Osteoblast (primary cell): ENCODE measurements around the gene EFNA5. TPM values are rescaled to one million over a fixed set of nuclear protein-coding genes. Genes with fewer than 3 reads are reported as not detected.
A peak's percentile ranks its signal among the peaks of the same experiment; 100 is the strongest.

Experiments
- DNase-seq: peaks from one replicate; pipeline ENCODE4 v3.0.0; 2011; ENCODE audit warnings: low spot score, mixed read lengths; ENCODE audit not compliant: insufficient read length; ENCODE audit errors: missing footprints
- H2AFZ ChIP-seq: 2 replicates; pipeline ENCODE4 v1.6.0; 2011; ENCODE audit warnings: mild to moderate bottlenecking, low read length
- H3K27ac ChIP-seq: 2 replicates; pipeline ENCODE4 v1.5.1; 2011; ENCODE audit warnings: mild to moderate bottlenecking, low read depth, low read length, moderate library complexity
- H3K27me3 ChIP-seq: 2 replicates; pipeline ENCODE4 v1.6.0; 2012; ENCODE audit warnings: mild to moderate bottlenecking, control low read depth, inconsistent platforms, low read length, moderate library complexity; ENCODE audit not compliant: insufficient read depth
- H3K36me3 ChIP-seq: 2 replicates; pipeline ENCODE4 v1.5.1; 2011; ENCODE audit warnings: mild to moderate bottlenecking, low read length, control low read depth, moderate library complexity; ENCODE audit not compliant: insufficient read depth
- H3K4me1 ChIP-seq: 2 replicates; pipeline ENCODE4 v1.5.1; 2011; ENCODE audit warnings: mild to moderate bottlenecking, low read length, control low read depth, moderate library complexity; ENCODE audit not compliant: insufficient read depth
- H3K4me2 ChIP-seq: 2 replicates; pipeline ENCODE4 v1.6.0; 2011; ENCODE audit warnings: mild to moderate bottlenecking, low read length; ENCODE audit not compliant: insufficient read depth
- H3K4me3 ChIP-seq: fragments of 200-600 bp; sonication (generic); 3 replicates; pipeline ENCODE4 v1.5.1; 2012; ENCODE audit warnings: mild to moderate bottlenecking, low read length, inconsistent platforms; ENCODE audit not compliant: insufficient read depth
- H3K79me2 ChIP-seq: 2 replicates; pipeline ENCODE4 v1.6.0; 2012; ENCODE audit warnings: mild to moderate bottlenecking, low read length, control low read depth, inconsistent platforms; ENCODE audit not compliant: insufficient read depth
- H3K9me3 ChIP-seq: 2 replicates; pipeline ENCODE4 v1.5.1; 2011; ENCODE audit warnings: low read depth, low read length, control low read depth
- H4K20me1 ChIP-seq: 2 replicates; pipeline ENCODE4 v1.6.0; 2012; ENCODE audit warnings: mild to moderate bottlenecking, low read length, control low read depth; ENCODE audit not compliant: insufficient read depth
- total RNA-seq: library from RNA; depleted of rRNA; stranded (reverse); fragments of >200 nt; gene quantifications from 2 replicates; pipeline ENCODE4 v1.2.3, GENCODE V29; 2012
- TF ChIP-seq, protein P1 (sequence below): IDR thresholded peaks from 2 replicates; pipeline ENCODE4 v1.5.1; 2011; ENCODE audit warnings: mild to moderate bottlenecking, low read depth, low read length, moderate library complexity; ENCODE audit errors: extremely low read depth

Gene EFNA5
- total RNA-seq, 1 donor: 12.3 TPM

DNA sequence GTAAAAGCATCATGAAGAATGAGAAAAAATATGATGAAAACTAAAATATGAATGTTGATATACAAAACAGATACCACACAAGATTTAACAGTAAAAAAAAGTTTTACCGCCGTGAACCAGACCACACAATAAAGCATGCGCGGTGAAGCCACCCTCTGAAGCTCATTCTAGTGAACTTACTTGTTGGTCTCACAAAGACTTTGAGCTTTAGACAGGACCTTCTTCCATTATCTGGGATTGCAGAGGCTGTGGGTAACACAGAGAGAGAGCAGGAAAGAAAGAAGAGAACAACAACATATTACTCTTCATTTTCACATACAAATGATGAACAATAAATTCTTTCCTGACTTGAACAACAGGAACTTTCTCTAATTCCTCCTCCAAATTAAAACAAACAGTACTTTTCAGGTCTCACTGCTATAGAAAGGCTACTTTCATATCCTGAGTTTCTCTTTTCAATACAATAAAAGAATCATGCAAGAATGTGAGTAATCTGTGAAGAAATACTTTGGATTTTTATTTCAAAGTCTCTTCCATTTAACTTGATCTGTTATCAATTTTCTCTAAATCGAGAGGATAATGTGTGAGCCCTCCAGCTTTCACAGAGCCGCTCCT is 283.1 kb downstream of the EFNA5 start:
- TF ChIP-seq, protein P1, sequence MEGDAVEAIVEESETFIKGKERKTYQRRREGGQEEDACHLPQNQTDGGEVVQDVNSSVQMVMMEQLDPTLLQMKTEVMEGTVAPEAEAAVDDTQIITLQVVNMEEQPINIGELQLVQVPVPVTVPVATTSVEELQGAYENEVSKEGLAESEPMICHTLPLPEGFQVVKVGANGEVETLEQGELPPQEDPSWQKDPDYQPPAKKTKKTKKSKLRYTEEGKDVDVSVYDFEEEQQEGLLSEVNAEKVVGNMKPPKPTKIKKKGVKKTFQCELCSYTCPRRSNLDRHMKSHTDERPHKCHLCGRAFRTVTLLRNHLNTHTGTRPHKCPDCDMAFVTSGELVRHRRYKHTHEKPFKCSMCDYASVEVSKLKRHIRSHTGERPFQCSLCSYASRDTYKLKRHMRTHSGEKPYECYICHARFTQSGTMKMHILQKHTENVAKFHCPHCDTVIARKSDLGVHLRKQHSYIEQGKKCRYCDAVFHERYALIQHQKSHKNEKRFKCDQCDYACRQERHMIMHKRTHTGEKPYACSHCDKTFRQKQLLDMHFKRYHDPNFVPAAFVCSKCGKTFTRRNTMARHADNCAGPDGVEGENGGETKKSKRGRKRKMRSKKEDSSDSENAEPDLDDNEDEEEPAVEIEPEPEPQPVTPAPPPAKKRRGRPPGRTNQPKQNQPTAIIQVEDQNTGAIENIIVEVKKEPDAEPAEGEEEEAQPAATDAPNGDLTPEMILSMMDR: no peak
- Histone ChIP-seq H3K4me2 (peak overlapping the region; percentile 59), H3K36me3 (no peaks in the 10 kb centered on the region), H4K20me1 (no peaks in the 10 kb centered on the region), H3K27ac (peak overlapping the region; percentile 77), H3K4me1 (peaks cover 23% of the 10 kb centered on the region), H2AFZ (no peak overlapping the region), H3K4me3 (peak overlapping the region; percentile 2), H3K9me3 (no peaks in the 10 kb centered on the region), H3K79me2 (no peaks in the 10 kb centered on the region), H3K27me3 (no peaks in the 10 kb centered on the region)
- DNase-seq: no peak

DNA sequence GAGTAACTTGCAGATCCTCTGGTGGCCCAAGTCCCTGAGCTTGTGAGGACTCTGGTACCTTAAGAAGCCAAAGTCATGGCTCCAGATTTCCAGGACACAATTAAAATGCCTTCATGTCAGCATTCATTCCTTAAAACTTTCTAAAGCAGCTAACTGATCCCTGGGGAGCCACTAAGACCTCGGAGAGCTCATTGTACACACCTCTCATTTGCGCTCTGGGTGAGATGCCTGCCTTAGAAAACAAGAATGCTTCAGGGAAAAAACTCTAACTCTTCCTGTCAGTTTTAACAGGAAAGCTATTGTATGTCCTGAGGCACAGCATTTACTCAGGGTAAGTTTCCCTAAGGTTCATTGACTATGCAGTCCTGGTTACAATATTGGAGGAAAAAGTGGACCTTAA is 285.0 kb downstream of the EFNA5 start:
- Histone ChIP-seq H3K36me3 (no peaks in the 10 kb centered on the region), H3K27ac (no peak overlapping the region), H3K4me2 (no peak overlapping the region), H3K4me3 (no peak overlapping the region), H3K79me2 (no peaks in the 10 kb centered on the region), H3K4me1 (peaks cover 36% of the 10 kb centered on the region), H3K9me3 (no peaks in the 10 kb centered on the region), H2AFZ (no peak overlapping the region), H3K27me3 (no peaks in the 10 kb centered on the region), H4K20me1 (no peaks in the 10 kb centered on the region)
- TF ChIP-seq, protein P1: no peak
- DNase-seq: no peak

DNA sequence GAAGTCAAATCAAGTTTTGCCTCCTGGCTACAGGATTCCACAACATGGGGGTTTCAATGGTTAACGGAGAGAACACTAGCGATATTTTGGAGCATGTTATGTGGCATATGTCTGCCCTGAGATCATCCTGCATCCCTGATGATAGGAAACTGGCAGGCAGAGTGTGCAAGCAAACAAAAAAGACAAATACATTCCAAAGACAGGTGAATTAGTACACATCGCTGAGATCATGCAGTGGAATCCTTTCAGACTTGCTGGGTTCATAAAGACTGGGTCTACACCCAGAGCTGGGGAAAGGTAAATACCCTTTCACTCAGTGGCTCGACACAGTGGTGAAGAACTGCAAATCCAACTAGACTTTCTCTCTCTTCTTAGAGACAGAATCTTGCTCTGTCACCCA is 286.5 kb downstream of the EFNA5 start:
- Histone ChIP-seq H4K20me1 (no peaks in the 10 kb centered on the region), H3K4me1 (peaks cover 30% of the 10 kb centered on the region), H3K27ac (no peak overlapping the region), H3K4me3 (no peak overlapping the region), H3K9me3 (no peaks in the 10 kb centered on the region), H3K79me2 (no peaks in the 10 kb centered on the region), H3K4me2 (no peak overlapping the region), H2AFZ (no peak overlapping the region), H3K27me3 (no peaks in the 10 kb centered on the region), H3K36me3 (no peaks in the 10 kb centered on the region)
- no peak for DNase-seq
- TF ChIP-seq, protein P1: no peak

DNA sequence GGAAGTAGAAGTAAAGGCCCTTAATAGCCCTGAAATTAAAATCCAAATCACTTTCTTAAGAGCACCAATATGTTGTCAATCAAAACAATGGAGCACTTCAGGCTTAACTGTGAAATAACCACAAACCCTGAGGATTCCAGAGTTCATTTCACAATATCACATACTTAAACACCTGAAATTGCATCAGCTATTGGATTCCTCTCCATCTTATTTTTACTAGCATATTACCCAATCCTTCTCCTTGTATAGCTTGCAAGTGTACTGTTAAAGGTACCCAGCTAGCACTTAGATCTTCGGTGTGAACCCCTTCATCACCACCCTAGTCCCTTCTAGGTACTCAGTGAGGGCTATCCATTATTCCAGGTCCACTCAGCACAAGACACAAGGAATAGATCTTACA is 287.3 kb downstream of the EFNA5 start:
- Histone ChIP-seq H3K36me3 (no peaks in the 10 kb centered on the region), H4K20me1 (no peaks in the 10 kb centered on the region), H3K4me3 (no peak overlapping the region), H2AFZ (no peak overlapping the region), H3K4me2 (no peak overlapping the region), H3K27ac (no peak overlapping the region), H3K27me3 (no peaks in the 10 kb centered on the region), H3K79me2 (no peaks in the 10 kb centered on the region), H3K4me1 (peaks cover 22% of the 10 kb centered on the region), H3K9me3 (no peaks in the 10 kb centered on the region)
- TF ChIP-seq, protein P1: no peak
- DNase-seq: no peak
